GM18505 (cell line): Measurements from ENCODE around the gene EBP.

Source experiments
- ATAC-seq: cut with Tn5 transposase; IDR thresholded peaks from one replicate; pipeline ENCODE4 v1.9.1; 2021; ENCODE audit not compliant: unreplicated experiment
- POLR2A ChIP-seq: IDR thresholded peaks from 4 replicates; pipeline ENCODE4 v1.6.1; 2011; ENCODE audit warnings: borderline replicate concordance; ENCODE audit not compliant: insufficient read depth, insufficient read length; ENCODE audit errors: extremely low read depth

The EBP gene

DNA sequence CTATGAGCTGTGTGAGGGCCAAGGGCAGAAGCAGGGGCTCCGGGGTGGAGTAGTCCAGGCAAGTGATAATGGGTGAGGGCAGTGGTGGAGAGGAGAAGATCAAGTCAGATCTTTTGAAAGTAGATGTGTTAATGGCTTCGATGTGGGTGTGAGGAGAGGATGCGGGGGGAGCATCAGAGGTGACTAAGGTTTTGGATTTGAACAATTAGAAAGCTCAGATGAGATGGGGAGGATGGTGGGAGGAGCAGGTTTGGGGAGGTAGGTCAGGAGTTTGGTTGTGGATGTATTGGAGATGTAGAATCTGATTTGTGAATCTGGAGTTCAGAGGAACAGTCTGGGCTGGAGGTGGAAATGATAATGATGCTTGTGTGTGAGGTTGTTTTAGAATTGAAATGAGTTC lies 41.0 kb upstream of the EBP start:
- ATAC-seq: no peak

GRCh38 chrX:48482526-48482925 lies 39.1 kb upstream of the EBP start:
- no peak for ATAC-seq
- TF ChIP-seq POLR2A: no peak

More for the DNA sequence above, 41.0 kb upstream of the EBP start:
- no peak for TF ChIP-seq POLR2A

- TF ChIP-seq POLR2A: no peak
- no peak for ATAC-seq
Observed at GRCh38 chrX:48487362-48487798, 34.2 kb upstream of the EBP start.

DNA sequence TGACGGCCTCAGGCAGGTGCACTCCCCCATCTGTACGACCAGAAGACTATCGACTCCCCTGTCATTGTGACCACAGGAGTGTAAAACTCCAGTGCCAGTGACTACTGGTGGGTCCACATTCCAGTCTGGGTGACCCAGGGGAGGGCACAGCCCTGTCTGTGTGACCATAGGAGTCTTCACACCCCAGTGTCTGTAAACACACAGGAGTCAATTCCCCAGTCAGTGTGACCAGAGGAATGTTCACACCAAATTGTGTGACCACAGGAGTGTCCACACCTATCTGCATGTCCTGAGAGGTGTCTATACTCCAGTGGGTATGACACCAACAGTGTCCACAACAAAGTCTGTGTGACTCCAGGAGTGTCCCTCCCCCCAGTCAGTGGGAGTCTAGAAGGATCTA lies 33.6 kb upstream of the EBP start:
- TF ChIP-seq POLR2A: no peak
- no peak for ATAC-seq

DNA sequence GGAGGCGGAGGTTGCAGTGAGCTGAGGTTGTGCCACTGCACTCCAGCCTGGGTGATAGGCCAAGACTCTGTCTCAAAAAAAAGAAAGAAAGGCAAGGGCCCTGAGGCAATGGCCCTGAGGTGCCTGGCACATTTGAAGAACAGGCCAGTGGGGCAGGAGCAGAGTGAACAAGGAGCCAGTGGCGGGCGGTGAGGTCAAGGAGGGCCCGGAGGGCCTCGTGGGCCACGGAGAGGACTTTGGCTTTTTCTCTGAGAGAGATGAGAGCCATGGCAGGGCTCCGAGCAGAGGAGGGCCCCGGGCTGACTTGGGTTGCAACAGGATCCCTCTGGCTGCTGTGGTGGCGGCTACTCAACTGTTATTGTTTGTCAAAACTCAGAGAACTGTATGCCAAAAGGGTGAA lies 32.3 kb upstream of the EBP start:
- no peak for ATAC-seq

DNA sequence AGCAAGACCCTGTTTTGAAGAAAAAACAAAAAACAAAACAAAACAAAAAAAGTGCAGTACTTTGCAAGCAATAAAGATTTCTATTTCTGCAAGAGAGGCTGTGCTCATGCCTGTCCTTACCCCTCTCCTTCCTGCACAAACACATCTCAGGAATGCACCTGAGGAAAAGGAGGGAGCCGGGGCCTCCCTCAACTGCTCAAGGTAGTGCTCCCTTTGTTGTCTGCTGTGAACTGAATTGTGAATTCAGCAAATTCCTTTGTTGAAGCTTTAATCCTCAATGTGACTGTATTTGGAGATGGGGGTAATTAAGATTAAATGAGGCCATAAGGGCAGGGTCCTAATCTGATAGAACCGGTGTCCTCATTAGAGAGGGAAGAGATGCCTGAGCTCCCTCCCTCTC lies 31.7 kb upstream of the EBP start:
- no peak for TF ChIP-seq POLR2A
- no peak for ATAC-seq

More for the DNA sequence above, 32.3 kb upstream of the EBP start:
- no peak for TF ChIP-seq POLR2A

DNA sequence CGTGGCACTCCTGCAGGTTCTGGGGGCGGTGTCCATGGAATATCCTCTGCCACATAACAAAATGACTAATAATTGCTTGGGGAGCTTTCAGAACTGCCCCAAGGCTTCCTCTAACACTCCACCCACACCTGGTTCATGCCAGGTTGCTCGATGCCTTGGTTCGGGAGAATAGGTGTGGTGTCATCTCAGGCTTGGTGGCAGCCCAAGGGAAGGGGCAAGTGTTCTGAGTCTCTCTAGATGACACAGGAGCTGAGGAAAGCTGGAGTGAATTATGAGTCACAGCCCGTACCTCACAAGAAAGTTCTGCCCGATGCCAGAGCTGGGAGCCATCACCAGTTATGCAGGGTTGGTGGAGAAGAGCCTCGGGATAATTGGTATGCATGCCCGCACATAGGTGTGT lies 30.9 kb upstream of the EBP start:
- no peak for TF ChIP-seq POLR2A
- ATAC-seq: no peak

- no peak for ATAC-seq
- no peak for TF ChIP-seq POLR2A
Observed at GRCh38 chrX:48491809-48492208, 29.8 kb upstream of the EBP start.

DNA sequence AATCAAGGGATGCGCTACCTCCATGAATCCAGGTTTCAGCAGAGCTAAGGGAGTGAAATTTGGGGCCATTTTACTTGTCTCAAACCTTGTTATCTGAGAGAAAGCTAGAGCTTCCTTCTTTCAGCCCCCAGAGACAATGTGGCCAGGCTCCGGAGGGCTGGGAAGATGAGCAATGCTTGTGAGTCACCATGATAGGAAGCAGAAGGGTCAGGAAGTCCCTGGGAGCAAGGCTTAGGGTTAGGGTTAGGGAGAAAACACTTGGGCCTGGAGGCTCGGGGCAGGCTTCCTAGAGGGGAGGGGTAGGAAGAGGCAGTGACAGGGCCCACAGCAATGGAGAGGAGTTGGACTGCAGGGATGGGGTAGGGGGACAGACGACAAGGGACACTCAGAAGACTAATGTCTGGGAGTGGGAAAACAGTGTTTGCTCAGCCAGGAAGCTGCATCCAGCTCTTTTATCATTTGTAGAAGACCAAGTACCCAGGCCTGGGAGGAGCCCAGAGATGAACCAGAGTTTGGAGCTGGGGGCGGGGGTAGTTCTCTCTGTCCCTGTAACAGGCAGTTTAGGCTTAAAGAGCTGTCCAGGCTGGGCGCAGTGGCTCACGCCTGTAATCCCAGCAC lies 29.2 kb upstream of the EBP start:
- TF ChIP-seq POLR2A: no peak
- no peak for ATAC-seq

- no peak for TF ChIP-seq POLR2A
- ATAC-seq: no peak
Observed at GRCh38 chrX:48493890-48494364, 27.7 kb upstream of the EBP start.

GRCh38 chrX:48496660-48497059 lies 24.9 kb upstream of the EBP start:
- no peak for ATAC-seq
- no peak for TF ChIP-seq POLR2A

DNA sequence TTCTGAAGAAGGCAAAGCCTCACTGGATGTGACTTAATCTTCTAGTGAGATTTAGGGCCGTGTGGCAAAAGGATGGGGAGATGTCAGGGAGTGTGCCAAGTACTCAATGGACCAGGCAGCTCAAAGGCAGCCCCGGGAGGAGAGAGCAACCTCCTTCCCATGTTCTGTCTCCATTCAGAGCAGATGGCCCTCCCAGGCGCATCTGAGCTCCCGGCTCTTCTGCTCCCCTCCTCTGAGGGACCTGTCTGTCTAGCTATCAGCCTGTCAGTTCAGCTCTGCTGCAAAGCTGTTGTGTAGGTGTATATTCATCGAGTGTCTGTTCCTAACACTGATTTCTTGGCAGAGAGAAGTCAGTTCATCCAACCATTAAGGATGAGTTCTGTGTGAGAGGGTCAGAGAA lies 23.7 kb upstream of the EBP start:
- ATAC-seq: no peak
- TF ChIP-seq POLR2A: no peak

GRCh38 chrX:48498374-48498809 lies 23.2 kb upstream of the EBP start:
- no peak for ATAC-seq
- no peak for TF ChIP-seq POLR2A

- TF ChIP-seq POLR2A: no peak
- no peak for ATAC-seq
Observed at GRCh38 chrX:48504261-48504660, 17.3 kb upstream of the EBP start.

- no peak for ATAC-seq
- no peak for TF ChIP-seq POLR2A
Observed at GRCh38 chrX:48505481-48505880, 16.1 kb upstream of the EBP start.
